T-helper 2 cell treated with Interferon-gamma antibody and Interleukin-4, amounts not matched to agents 100 ng/mL and 5 ng/mL, for 36 hours (primary cell): ENCODE data around the gene LILRB2. TPM values are rescaled to one million over a fixed set of nuclear protein-coding genes. Genes with fewer than 3 reads are reported as not detected.
"Not testable (repeated sequence)": the region's sequence is repeated elsewhere in the genome, so short reads cannot be mapped to it uniquely, and the experiment has no call there.

Source experiments
- intact Hi-C: fragments of 100-400 bp; cut with micrococcal nuclease; formaldehyde crosslinking; loops from one replicate; pipeline ENCODE4 v1.15.1; 2023
- total RNA-seq: library from RNA; stranded (reverse); gene quantifications from 2 replicates; pipeline ENCODE4 v1.2.3, GENCODE V29; 2022

The LILRB2 gene
- total RNA-seq, 1 donor from 2014 or later: not detected

GRCh38 chr19:54307389-54308020 lies 26.6 kb upstream of the LILRB2 start:
- intact Hi-C loops: no loop called here

- intact Hi-C loops: no loop called here
Measured at GRCh38 chr19:54305141-54305540, 24.2 kb upstream of the LILRB2 start.

- intact Hi-C loops: no loop called here
Measured at GRCh38 chr19:54302257-54302656, 21.3 kb upstream of the LILRB2 start.

- intact Hi-C loops: loop anchor here (5.0 kb wide), 1 partner anchor 333 kb away; the partner anchor contains the start of gene LILRB1
Measured at GRCh38 chr19:54299515-54299914, 18.6 kb upstream of the LILRB2 start.

GRCh38 chr19:54299126-54299498 lies 18.2 kb upstream of the LILRB2 start:
- intact Hi-C loops: loop anchor here (5.0 kb wide), 1 partner anchor 333 kb away; the partner anchor contains the start of gene LILRB1

DNA sequence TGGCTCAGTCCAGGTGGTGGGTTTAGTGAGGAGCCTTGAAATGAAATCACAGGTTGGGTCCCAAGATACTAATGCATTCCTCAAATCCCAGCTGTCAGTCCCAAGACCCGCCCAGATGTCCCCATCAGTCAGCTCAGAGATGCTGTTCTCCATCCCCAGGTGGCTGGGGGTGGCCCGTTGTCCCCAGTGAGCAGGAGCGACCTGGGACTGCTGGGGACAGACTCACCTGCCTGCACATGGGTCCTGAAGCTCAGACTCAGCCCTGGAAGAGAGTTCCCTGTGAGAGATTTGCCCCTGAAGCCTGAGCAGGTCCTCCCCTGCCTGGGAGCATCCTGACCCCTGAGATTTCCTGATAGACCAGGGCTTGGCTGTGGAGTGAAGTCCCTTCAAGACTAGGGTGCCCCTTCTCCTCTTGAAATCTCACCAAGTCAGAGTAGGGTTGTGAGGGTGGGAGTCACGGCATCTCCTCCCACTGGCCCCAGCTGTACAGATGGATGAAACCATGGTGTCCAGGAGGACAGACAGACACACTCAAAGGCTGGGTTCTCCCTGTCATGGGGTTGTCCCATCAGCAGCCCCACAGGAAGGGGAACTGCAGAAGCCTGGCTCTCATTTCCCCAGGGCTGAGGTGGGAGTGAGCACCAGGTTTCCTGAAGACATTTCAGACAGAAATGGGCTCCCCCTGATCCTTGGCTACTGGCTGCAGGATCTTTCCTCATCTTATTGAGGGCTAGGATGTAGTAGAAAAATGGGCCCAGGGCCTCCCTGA lies 17.6 kb upstream of the LILRB2 start:
- intact Hi-C loops: loop anchor here (5.0 kb wide), 1 partner anchor 334 kb away; the partner anchor contains the start of gene LILRB1

- intact Hi-C loops: loop anchor here (5.0 kb wide), 1 partner anchor 334 kb away; the partner anchor contains the start of gene LILRB1
Measured at GRCh38 chr19:54297759-54298305, 16.9 kb upstream of the LILRB2 start.

DNA sequence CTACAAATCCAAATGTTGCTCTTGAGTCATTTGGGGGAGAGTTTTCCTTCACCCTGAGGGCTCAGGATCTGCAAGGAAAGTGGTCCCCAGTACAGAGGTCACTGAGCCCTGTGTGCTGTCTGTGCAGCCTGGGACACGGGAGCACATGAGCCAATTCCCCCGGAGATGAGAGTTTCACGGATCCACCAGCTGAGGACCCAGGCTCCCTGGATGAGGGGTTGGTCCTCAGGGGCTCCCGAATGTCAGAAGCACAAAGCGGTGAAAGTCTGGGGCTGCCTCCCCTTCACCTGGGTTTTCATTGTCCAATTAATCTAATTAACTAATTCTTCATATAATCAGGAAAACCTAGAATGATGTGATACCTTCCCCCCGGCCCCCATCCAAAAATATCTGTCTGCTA lies 13.6 kb upstream of the LILRB2 start:
- intact Hi-C loops: no loop called here

DNA sequence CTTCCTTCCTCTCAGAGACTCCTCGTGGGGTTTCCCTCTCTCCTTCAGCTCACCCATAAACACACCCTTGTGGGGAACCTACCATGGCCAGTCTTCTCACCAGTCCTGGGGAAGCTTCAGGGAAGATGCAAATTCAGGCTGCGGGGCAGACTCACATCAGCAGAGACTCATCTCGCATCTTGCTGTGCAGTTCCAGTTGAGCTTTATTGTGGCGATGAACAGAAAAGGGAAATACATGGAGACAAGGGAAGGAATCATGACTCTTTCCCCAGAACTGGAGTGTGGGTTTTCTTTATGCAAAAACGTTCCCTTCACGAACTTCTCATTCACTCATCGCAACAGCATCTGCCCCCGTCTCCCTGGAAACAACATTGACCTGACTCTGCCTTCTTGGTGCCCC lies 8.2 kb upstream of the LILRB2 start:
- intact Hi-C loops: not testable (repeated sequence)

DNA sequence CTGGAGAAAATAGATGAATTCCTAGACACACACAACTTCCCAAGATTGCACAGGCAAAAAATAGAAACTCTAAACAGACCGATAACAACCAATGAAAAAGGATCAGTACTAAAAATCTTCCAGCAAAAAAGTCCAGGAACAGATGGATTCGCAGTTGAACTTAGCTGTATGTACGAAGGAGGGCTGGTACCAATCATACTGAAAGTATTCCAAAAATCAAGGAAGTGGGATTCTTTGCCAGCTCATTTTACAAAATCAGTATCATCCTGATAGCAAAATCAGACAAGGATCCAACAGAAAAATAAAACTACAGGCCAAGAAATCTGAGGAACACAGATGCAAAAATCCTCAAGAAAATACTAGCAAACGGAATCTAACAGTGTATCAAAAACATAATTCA lies 6.5 kb upstream of the LILRB2 start:
- intact Hi-C loops: no loop called here

DNA sequence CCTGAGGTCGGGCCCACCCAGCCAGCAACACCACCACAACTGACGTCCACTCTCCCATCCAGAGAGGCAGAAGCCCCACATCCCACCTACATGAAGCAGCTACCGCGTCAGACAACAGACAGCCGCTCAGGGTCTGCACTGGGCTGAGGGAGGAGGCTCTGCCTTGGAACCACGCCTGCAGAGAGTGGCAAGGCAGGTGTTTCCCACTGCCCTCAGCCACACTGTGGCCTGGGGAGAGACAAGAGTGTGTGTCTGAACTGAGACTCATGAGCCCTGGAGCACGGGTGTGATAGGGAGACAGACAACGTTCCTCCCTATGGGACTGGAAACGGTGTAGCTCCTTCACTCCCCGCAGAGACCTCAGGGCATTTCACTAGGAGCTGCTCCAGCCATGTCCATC lies 5.4 kb upstream of the LILRB2 start:
- intact Hi-C loops: not testable (repeated sequence)

GRCh38 chr19:54285427-54286056 lies 4.6 kb upstream of the LILRB2 start:
- intact Hi-C loops: not testable (repeated sequence)

- intact Hi-C loops: no loop called here
Measured at GRCh38 chr19:54282686-54283470, 2.0 kb upstream of the LILRB2 start.

DNA sequence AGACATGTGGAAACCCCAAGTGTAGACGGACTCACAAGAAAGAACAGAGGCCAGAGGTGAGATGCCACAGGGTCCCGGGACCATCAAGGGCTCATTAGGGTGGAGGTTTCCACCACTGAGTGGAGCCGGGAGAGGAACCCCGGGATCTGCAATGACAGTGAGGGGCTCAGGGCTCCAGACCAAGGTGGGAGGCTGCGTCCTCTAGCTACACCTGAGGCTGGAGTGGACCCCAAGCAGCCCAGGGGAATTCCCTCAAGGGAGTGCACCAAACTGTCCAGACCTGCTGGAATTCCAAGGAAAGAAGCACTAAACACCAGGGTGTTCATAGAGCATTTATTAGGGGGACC lies 792 bp upstream of the LILRB2 start:
- intact Hi-C loops: not testable (repeated sequence)

GRCh38 chr19:54280441-54280840 lies 469 bp downstream of the LILRB2 start:
- intact Hi-C loops: not testable (repeated sequence)

- intact Hi-C loops: not testable (repeated sequence)
Measured at GRCh38 chr19:54280025-54280424, 885 bp downstream of the LILRB2 start.

GRCh38 chr19:54279406-54279962 lies 1.4 kb downstream of the LILRB2 start:
- intact Hi-C loops: no loop called here

DNA sequence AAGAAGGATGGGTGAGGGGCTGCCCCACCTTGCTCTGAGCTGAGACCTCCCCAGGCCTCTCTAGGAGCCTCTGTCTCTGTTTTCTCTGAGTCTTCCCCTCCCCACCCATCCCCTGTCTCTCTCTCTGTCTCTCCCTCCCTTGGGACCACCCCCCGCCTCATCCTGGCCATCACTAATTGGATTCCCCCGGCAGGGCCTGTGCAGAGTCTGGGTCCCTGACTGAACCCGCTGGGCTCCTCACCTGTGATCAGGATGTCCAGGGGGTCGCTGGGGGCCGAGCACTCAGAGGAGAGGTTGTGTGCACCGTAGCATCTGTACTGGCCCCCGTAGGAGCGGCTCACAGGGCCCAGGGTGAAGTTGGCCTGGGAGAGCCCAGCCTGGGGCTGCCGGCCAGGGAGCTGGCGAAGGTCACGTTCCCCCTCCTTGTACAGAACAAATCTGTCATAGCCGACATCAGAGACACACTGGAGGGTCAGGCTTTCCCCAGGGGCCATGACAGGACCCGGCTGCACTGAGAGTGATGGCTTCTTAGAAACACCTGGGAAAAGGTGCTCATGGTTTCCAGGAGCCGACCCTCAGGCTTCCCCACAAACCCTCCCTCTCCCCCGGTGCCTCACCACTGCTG lies 2.2 kb downstream of the LILRB2 start:
- intact Hi-C loops: not testable (repeated sequence)

DNA sequence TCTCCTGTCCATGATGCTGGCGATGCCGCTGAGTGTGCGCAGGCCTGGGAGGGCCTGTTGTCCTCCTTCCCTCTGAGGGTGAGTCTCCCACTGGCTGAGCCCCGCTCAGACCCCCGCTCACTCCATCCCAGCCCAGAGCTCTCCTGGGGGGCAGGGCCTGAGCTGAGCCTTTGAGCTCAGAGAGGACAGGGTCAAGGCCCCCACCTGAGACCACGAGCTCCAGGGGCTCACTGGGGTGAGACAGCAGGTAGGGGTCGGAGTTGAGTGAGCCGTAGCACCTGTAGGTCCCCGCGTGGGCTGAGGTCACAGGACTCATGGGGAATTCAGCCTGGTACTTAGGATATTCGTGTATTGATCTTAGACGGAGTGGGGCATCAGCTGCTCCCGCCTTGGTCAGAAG lies 2.9 kb downstream of the LILRB2 start:
- intact Hi-C loops: not testable (repeated sequence)

DNA sequence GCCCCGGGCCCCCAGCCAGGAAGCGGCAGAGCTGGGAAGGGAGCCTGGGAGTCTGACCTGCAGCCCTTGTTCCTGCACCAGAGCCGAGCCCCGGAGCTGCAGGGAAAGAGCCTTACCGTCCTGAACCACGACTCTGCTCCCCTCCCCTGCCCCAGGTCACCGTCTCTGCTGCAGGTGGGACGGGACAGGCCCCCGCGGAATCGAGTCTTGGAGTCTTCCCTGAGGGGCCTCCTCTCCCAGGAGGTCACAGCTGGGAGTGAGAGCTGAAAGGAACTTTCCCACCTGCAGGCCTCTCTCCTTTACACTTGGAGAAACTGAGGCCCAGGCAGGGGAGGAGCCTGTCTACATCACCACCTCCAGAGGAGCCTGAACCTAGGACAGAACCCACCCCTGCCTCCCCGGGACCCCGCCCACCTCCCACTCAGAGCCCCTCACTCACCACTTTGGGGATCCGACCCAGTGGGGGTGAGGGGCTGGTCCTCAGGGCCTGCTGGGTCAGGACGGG lies 3.7 kb downstream of the LILRB2 start:
- intact Hi-C loops: not testable (repeated sequence)
